ENCODE data around the gene C11orf91. TPM values are rescaled to one million over a fixed set of nuclear protein-coding genes. Genes with fewer than 3 reads are reported as not detected.

Gene C11orf91
- total RNA-seq, 1 experiment from 2014 or later = not detected

DNA sequence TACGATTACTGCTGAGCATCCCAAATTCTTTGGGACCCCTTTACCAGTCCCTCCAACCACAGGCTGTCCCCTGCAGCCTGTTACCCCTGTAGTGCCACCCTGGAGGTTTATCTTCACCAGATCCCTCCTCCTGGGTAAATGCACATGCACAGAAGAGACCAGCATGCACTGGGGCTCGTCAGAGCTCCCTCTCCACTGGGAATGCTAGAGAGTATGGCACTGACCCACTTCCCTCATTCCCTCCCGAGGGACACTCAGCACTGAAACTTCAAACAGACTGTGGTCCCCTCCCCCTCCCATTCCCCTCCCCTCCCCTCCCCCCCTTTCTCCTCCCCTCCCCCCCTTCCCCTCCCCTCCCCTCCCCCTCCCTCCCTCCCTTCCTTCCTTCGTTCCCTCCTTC lies 49.1 kb downstream of the C11orf91 start:
- intact Hi-C loops (cut with micrococcal nuclease; ENCODE audit: unreplicated experiment) = no loop called here
- H3K4me3 ChIP-seq (ENCODE audit: low read depth, low read length, poor library complexity, severe bottlenecking) = no peak overlapping the region
- POLR2A ChIA-PET (ENCODE audit: low non-redundant PET) = interaction anchor here (0.5 kb wide), 1 partner anchor 568 kb away, joined by 9 read pairs; no protein-coding TSS in a partner anchor
- no TSS peak for BruUV-seq (replicated peaks)
- CTCF ChIA-PET = no interaction called here
- H3K27me3 ChIP-seq (replicated peaks; ENCODE audit: insufficient read depth, low read depth, low read length, poor library complexity) = no peaks in the 10 kb centered on the region
- TF ChIP-seq EZH2 (IDR thresholded peaks at IDR 0.05; ENCODE audit: borderline replicate concordance, low read depth, low read length, poor library complexity, severe bottlenecking) = no peak
- TF ChIP-seq CTCF (conservative IDR thresholded peaks at IDR 0.05; ENCODE audit: low read depth, low read length) = no peak
- no peaks in the 10 kb centered on the region for H3K36me3 ChIP-seq (ENCODE audit: insufficient read depth, low read length, poor library complexity, severe bottlenecking)
- DNase-seq (ENCODE audit: low spot score) = no peak
- no peaks in the 10 kb centered on the region for H3K4me1 ChIP-seq (ENCODE audit: insufficient read depth, low read length, poor library complexity, severe bottlenecking)
- H3K27ac ChIP-seq (ENCODE audit: low read depth, low read length, poor library complexity, severe bottlenecking) = no peak overlapping the region
- no peaks in the 10 kb centered on the region for H3K9me3 ChIP-seq (ENCODE audit: low read depth, low read length, poor library complexity, severe bottlenecking)

- BruUV-seq (replicated peaks) = no TSS peak
- H3K4me1 ChIP-seq (ENCODE audit: insufficient read depth, low read length, poor library complexity, severe bottlenecking) = no peaks in the 10 kb centered on the region
- no peak for DNase-seq (ENCODE audit: low spot score)
- no peak overlapping the region for H3K4me3 ChIP-seq (ENCODE audit: low read depth, low read length, poor library complexity, severe bottlenecking)
- POLR2A ChIA-PET (ENCODE audit: low non-redundant PET) = interaction anchor here (0.6 kb wide), 1 partner anchor 125 kb away, joined by 4 read pairs; no protein-coding TSS in a partner anchor
- CTCF ChIA-PET = no interaction called here
- H3K27me3 ChIP-seq (replicated peaks; ENCODE audit: insufficient read depth, low read depth, low read length, poor library complexity) = no peaks in the 10 kb centered on the region
- no peaks in the 10 kb centered on the region for H3K9me3 ChIP-seq (ENCODE audit: low read depth, low read length, poor library complexity, severe bottlenecking)
- intact Hi-C loops (cut with micrococcal nuclease; ENCODE audit: unreplicated experiment) = no loop called here
- H3K36me3 ChIP-seq (ENCODE audit: insufficient read depth, low read length, poor library complexity, severe bottlenecking) = no peaks in the 10 kb centered on the region
- no peak overlapping the region for H3K27ac ChIP-seq (ENCODE audit: low read depth, low read length, poor library complexity, severe bottlenecking)
- TF ChIP-seq CTCF (conservative IDR thresholded peaks at IDR 0.05; ENCODE audit: low read depth, low read length) = no peak
- TF ChIP-seq EZH2 (IDR thresholded peaks at IDR 0.05; ENCODE audit: borderline replicate concordance, low read depth, low read length, poor library complexity, severe bottlenecking) = no peak
Measured at GRCh38 chr11:33649944-33650343, 50.7 kb downstream of the C11orf91 start.

Other genes with a start within 250 kb of the C11orf91 start
- 193 and 204 TPM in 2 replicates for gene CD59, start 35.6 kb upstream of the C11orf91 start, total RNA-seq (2021)
- 59.2 and 64.6 TPM in 2 replicates for gene FBXO3, start 73.7 kb upstream of the C11orf91 start, total RNA-seq (2021)
- gene LMO2, start 191.2 kb upstream of the C11orf91 start, total RNA-seq (2021) = 39.0 and 46.7 TPM in 2 replicates